Measurements from ENCODE around the gene MTUS2. TPM values are rescaled to one million over a fixed set of nuclear protein-coding genes. Genes with fewer than 3 reads are reported as not detected.

MTUS2 gene
- total and polyA plus RNA-seq, 10 of the 15 experiments (the other 5 are each of a cell fraction or from before 2014, with no cell fraction given): under 0.01 to 0.05 (median 0.02) TPM; not detected in 6

- WGBS (ENCODE audit: insufficient coverage, insufficient replicate concordance, low lambda C conversion rate, missing lambda C conversion rate): 100% methylated on average over 1 of the region's 5 CpGs
- BruUV-seq (replicated peaks): no TSS peak
- Histone ChIP-seq H3K27me3 (replicated peaks in 1 of 2; ENCODE audit: control insufficient read depth in 2 of 2, insufficient read depth in 2 of 2, low read length in 1 of 2) (no peaks in the 10 kb centered on the region), H2AFZ (ENCODE audit: control insufficient read depth, low read depth, low read length) (no peak overlapping the region), H3K79me2 (ENCODE audit: control insufficient read depth, insufficient read depth, low read length) (no peaks in the 10 kb centered on the region), H3K36me3 (ENCODE audit: control insufficient read depth in 2 of 2, insufficient read depth in 2 of 2, low read length in 1 of 2) (peaks cover 28% of the 10 kb centered on the region in 2 experiments), H3K4me1 (ENCODE audit: control insufficient read depth, insufficient read depth, low read length) (no peaks in the 10 kb centered on the region), H3K27ac (ENCODE audit: control insufficient read depth, insufficient read depth) (no peak overlapping the region), H4K20me1 (ENCODE audit: control insufficient read depth, insufficient read depth) (no peaks in the 10 kb centered on the region), H3K4me2 (ENCODE audit: control insufficient read depth, insufficient read depth) (no peak overlapping the region), H3K9ac (ENCODE audit: control insufficient read depth, insufficient read depth, low read length) (no peak overlapping the region), H3K4me3 (no peak overlapping the region), H3K9me3 (replicated peaks; ENCODE audit: control insufficient read depth, insufficient read depth, low read length) (no peaks in the 10 kb centered on the region)
- SMC1A ChIA-PET (ENCODE audit: uncharacterized antibody, unreplicated experiment): interaction anchor here (1.1 kb wide), 1 partner anchor 177 kb away, joined by 3 read pairs; no protein-coding TSS in a partner anchor
- RAD21 ChIA-PET (ENCODE audit: unreplicated experiment): no interaction called here
- intact Hi-C loops (cut with micrococcal nuclease; ENCODE audit: unreplicated experiment): no loop called here
- TF ChIP-seq STAT1 (conservative IDR thresholded peaks at IDR 0.05) (no peak), POLR2A (IDR thresholded peaks at IDR 0.05; ENCODE audit: low read depth, low read length) (peak; percentile 24; the same call in 1 of the 2 replicates)
- CTCF ChIA-PET: interaction anchor here (0.9 kb wide), 1 partner anchor 19 kb away, joined by 3 read pairs; no protein-coding TSS in a partner anchor
- FAIRE-seq (no peak), ATAC-seq (no peak), DNase-seq (ENCODE audit: low read depth, low spot score) (no peak)
- in situ Hi-C loops (cut with MboI): no loop called here
- POLR2A ChIA-PET: no interaction called here
Observed at GRCh38 chr13:29527916-29528315, 707.8 kb downstream of the MTUS2 start.

- H2AFZ ChIP-seq (ENCODE audit: control insufficient read depth, low read depth, low read length): no peak overlapping the region
- FAIRE-seq: no peak
- no peak for TF ChIP-seq TCF3 (IDR thresholded peaks at IDR 0.05; ENCODE audit: borderline replicate concordance, insufficient read depth, low read depth, low read length)
- TF ChIP-seq KDM1A (IDR thresholded peaks at IDR 0.05; ENCODE audit: borderline replicate concordance): no peak
- TF ChIP-seq MLLT1 (IDR thresholded peaks at IDR 0.05): no peak
- TF ChIP-seq RBBP5 (conservative IDR thresholded peaks at IDR 0.05): no peak
- TF ChIP-seq IKZF1 (conservative IDR thresholded peaks at IDR 0.05): no peak
- TF ChIP-seq ZBTB11 (CRISPR knock-in tag; IDR thresholded peaks at IDR 0.05): no peak
- TF ChIP-seq CEBPB (IDR thresholded peaks at IDR 0.05; ENCODE audit: borderline replicate concordance in 1 of 2, low read depth in 2 of 2, low read length in 2 of 2): no peak
- no peak for TF ChIP-seq MYB (IDR thresholded peaks at IDR 0.05; ENCODE audit: borderline replicate concordance, low read depth, low read length)
- no peak for TF ChIP-seq HCFC1 (IDR thresholded peaks at IDR 0.05; ENCODE audit: low read length)
- no peak for TF ChIP-seq CBFB (IDR thresholded peaks at IDR 0.05; ENCODE audit: low read depth)
- TF ChIP-seq TBL1XR1 (IDR thresholded peaks at IDR 0.05; ENCODE audit: low read depth, low read length): no peak
Observed at GRCh38 chr13:29529754-29530153, 709.6 kb downstream of the MTUS2 start.

More at GRCh38 chr13:29529754-29530153, 709.6 kb downstream of the MTUS2 start:
- intact Hi-C loops (cut with micrococcal nuclease; ENCODE audit: unreplicated experiment) (no loop called here), in situ Hi-C loops (cut with MboI) (no loop called here)
- ChIA-PET RAD21 (ENCODE audit: unreplicated experiment) (no interaction called here), SMC1A (ENCODE audit: uncharacterized antibody, unreplicated experiment) (no interaction called here), POLR2A (no interaction called here), CTCF (interaction anchor here (1.0 kb wide), 1 partner anchor 22 kb away, joined by 3 read pairs; no protein-coding TSS in a partner anchor)
- 96% methylated on average over 5 of the region's 5 CpGs for WGBS (ENCODE audit: insufficient coverage, insufficient replicate concordance, low lambda C conversion rate, missing lambda C conversion rate)
- no peak for DNase-seq (ENCODE audit: low read depth, low spot score)
- Histone ChIP-seq H3K9ac (ENCODE audit: control insufficient read depth, insufficient read depth, low read length) (no peak overlapping the region), H3K27me3 (replicated peaks in 1 of 2; ENCODE audit: control insufficient read depth in 2 of 2, insufficient read depth in 2 of 2, low read length in 1 of 2) (no peaks in the 10 kb centered on the region), H4K20me1 (ENCODE audit: control insufficient read depth, insufficient read depth) (no peaks in the 10 kb centered on the region), H3K79me2 (ENCODE audit: control insufficient read depth, insufficient read depth, low read length) (no peaks in the 10 kb centered on the region), H3K4me1 (ENCODE audit: control insufficient read depth, insufficient read depth, low read length) (no peaks in the 10 kb centered on the region), H3K4me3 (no peak overlapping the region), H3K9me3 (replicated peaks; ENCODE audit: control insufficient read depth, insufficient read depth, low read length) (no peaks in the 10 kb centered on the region), H3K27ac (ENCODE audit: control insufficient read depth, insufficient read depth) (no peak overlapping the region), H3K36me3 (ENCODE audit: control insufficient read depth in 2 of 2, insufficient read depth in 2 of 2, low read length in 1 of 2) (peaks cover 21 to 23% of the 10 kb centered on the region in 2 experiments), H3K4me2 (ENCODE audit: control insufficient read depth, insufficient read depth) (no peak overlapping the region)
- BruUV-seq (replicated peaks): no TSS peak
- ATAC-seq: no peak
